Upper lobe of right lung (tissue), 1 donor: ENCODE data around the gene SLC9A7. TPM values are rescaled to one million over a fixed set of nuclear protein-coding genes. Genes with fewer than 3 reads are reported as not detected.

ENCODE experiments used
- ATAC-seq: fragments of 200-7000 bp; cut with Tn5 transposase; one replicate; pipeline ENCODE4 v1.9.1; 2020; ENCODE audit warnings: mild to moderate bottlenecking, moderate library complexity
- DNase-seq: peaks from one replicate; pipeline ENCODE4 v3.0.0-alpha.2; 2020
- H3K27ac ChIP-seq: fragments of 200-600 bp; one replicate; pipeline ENCODE4 v1.8.0; 2022
- H3K27me3 ChIP-seq: fragments of 200-600 bp; one replicate; pipeline ENCODE4 v1.8.0; 2022; ENCODE audit warnings: mild to moderate bottlenecking
- H3K36me3 ChIP-seq: fragments of 200-600 bp; one replicate; pipeline ENCODE4 v1.8.0; 2022
- H3K4me1 ChIP-seq: fragments of 200-600 bp; one replicate; pipeline ENCODE4 v1.8.0; 2022
- H3K4me3 ChIP-seq: fragments of 200-600 bp; one replicate; pipeline ENCODE4 v1.8.0; 2022; ENCODE audit warnings: mild to moderate bottlenecking
- H3K9me3 ChIP-seq: fragments of 200-600 bp; one replicate; pipeline ENCODE4 v1.8.0; 2022
- CTCF ChIP-seq: fragments of 200-600 bp; IDR thresholded peaks from one replicate; pipeline ENCODE4 v1.8.0; 2022; ENCODE audit warnings: antibody characterized with exemption
- intact Hi-C: fragments of 100-400 bp; cut with DNase I; formaldehyde crosslinking; loops from one replicate; pipeline ENCODE4 v1.11.0; 2022
- total RNA-seq: library from RNA; stranded (reverse); fragmentation: NEBNext Ultra II Directional; extraction: Animal tissue kit (Norgen Biotek cat#: 25700); gene quantifications from one replicate; pipeline ENCODE4 v1.2.1, GENCODE V29; 2021
- donor health status: DM: no; HTN: yes; CAD: no; lungs with severe emphysema.

SLC9A7 gene
- total RNA-seq, 1 donor from 2014 or later: 8.8 TPM

GRCh38 chrX:46610070-46610658 lies 148.8 kb downstream of the SLC9A7 start:
- no peaks in the 10 kb centered on the region for H3K4me1 ChIP-seq

GRCh38 chrX:46607916-46608315 lies 151.0 kb downstream of the SLC9A7 start:
- H3K4me1 ChIP-seq: no peaks in the 10 kb centered on the region
- no peak overlapping the region for H3K27ac ChIP-seq
- no peaks in the 10 kb centered on the region for H3K36me3 ChIP-seq
- no peak for ATAC-seq
- H3K9me3 ChIP-seq: no peaks in the 10 kb centered on the region
- H3K4me3 ChIP-seq: no peak overlapping the region
- intact Hi-C loops: no loop called here
- no peaks in the 10 kb centered on the region for H3K27me3 ChIP-seq
- no peak for TF ChIP-seq CTCF
- DNase-seq: no peak

More at GRCh38 chrX:46610070-46610658, 148.8 kb downstream of the SLC9A7 start:
- Histone ChIP-seq H3K4me3 (no peak overlapping the region), H3K36me3 (no peaks in the 10 kb centered on the region), H3K9me3 (no peaks in the 10 kb centered on the region), H3K27ac (no peak overlapping the region), H3K27me3 (no peaks in the 10 kb centered on the region)
- TF ChIP-seq CTCF: no peak
- no peak for ATAC-seq
- intact Hi-C loops: no loop called here
- no peak for DNase-seq

- no peak for ATAC-seq
Measured at GRCh38 chrX:46602468-46603102, 156.3 kb downstream of the SLC9A7 start.

GRCh38 chrX:46601283-46601682 lies 157.6 kb downstream of the SLC9A7 start:
- H3K36me3 ChIP-seq: no peaks in the 10 kb centered on the region
- H3K27ac ChIP-seq: no peak overlapping the region
- TF ChIP-seq CTCF: no peak
- ATAC-seq (no peak), DNase-seq (no peak)
- H3K4me3 ChIP-seq: no peak overlapping the region
- no peaks in the 10 kb centered on the region for H3K9me3 ChIP-seq
- no peaks in the 10 kb centered on the region for H3K27me3 ChIP-seq
- H3K4me1 ChIP-seq: no peaks in the 10 kb centered on the region
- intact Hi-C loops: no loop called here

More at GRCh38 chrX:46602468-46603102, 156.3 kb downstream of the SLC9A7 start:
- Histone ChIP-seq H3K27me3 (no peaks in the 10 kb centered on the region), H3K4me1 (no peaks in the 10 kb centered on the region), H3K4me3 (no peak overlapping the region), H3K27ac (no peak overlapping the region), H3K36me3 (no peaks in the 10 kb centered on the region), H3K9me3 (no peaks in the 10 kb centered on the region)
- no peak for DNase-seq
- no peak for TF ChIP-seq CTCF
- intact Hi-C loops: no loop called here

GRCh38 chrX:46599051-46599560 lies 159.8 kb downstream of the SLC9A7 start:
- Histone ChIP-seq H3K36me3 (no peaks in the 10 kb centered on the region), H3K9me3 (no peaks in the 10 kb centered on the region), H3K4me3 (no peak overlapping the region), H3K4me1 (no peaks in the 10 kb centered on the region), H3K27ac (no peak overlapping the region), H3K27me3 (no peaks in the 10 kb centered on the region)
- intact Hi-C loops: no loop called here
- no peak for TF ChIP-seq CTCF
- DNase-seq (no peak), ATAC-seq (no peak)
